Measurements from ENCODE around the gene SORCS2. TPM values are rescaled to one million over a fixed set of nuclear protein-coding genes. Genes with fewer than 3 reads are reported as not detected.

The SORCS2 gene
- total RNA-seq, 1 donor from 2014 or later: 13.4 TPM

DNA sequence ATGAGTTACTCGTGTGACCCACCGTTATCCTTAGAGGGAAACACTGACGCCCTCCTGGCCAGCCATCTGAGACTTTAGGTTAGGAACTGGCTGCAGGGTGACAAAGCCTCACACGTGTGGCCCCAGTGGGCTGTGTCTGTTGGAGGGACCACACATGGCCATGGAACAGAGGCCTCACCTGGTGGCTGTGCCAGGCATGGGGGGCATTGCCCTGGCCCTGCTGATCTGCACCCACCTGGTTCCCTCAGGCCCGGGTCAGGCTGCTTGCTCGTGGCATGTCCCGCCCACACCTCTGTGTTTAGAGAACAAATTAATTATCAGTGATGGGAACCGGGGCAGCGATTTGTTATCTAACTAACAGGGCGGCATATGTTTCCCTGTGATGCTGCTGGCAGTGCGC lies 343.3 kb downstream of the SORCS2 start:
- H3K27me3 Mint-ChIP-seq: no peaks in the 10 kb centered on the region
- no peak overlapping the region for H3K4me3 Mint-ChIP-seq
- H3K9me3 Mint-ChIP-seq: no peaks in the 10 kb centered on the region
- no peak overlapping the region for H3K27ac Mint-ChIP-seq
- H3K36me3 Mint-ChIP-seq: no peaks in the 10 kb centered on the region
- no peak for DNase-seq (ENCODE audit: extremely low spot score, unreplicated experiment)
- TF ChIP-seq, protein P1, sequence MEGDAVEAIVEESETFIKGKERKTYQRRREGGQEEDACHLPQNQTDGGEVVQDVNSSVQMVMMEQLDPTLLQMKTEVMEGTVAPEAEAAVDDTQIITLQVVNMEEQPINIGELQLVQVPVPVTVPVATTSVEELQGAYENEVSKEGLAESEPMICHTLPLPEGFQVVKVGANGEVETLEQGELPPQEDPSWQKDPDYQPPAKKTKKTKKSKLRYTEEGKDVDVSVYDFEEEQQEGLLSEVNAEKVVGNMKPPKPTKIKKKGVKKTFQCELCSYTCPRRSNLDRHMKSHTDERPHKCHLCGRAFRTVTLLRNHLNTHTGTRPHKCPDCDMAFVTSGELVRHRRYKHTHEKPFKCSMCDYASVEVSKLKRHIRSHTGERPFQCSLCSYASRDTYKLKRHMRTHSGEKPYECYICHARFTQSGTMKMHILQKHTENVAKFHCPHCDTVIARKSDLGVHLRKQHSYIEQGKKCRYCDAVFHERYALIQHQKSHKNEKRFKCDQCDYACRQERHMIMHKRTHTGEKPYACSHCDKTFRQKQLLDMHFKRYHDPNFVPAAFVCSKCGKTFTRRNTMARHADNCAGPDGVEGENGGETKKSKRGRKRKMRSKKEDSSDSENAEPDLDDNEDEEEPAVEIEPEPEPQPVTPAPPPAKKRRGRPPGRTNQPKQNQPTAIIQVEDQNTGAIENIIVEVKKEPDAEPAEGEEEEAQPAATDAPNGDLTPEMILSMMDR (conservative IDR thresholded peaks at IDR 0.05): no peak
- peaks cover 15% of the 10 kb centered on the region for H3K4me1 Mint-ChIP-seq (ENCODE audit: unreplicated experiment)

DNA sequence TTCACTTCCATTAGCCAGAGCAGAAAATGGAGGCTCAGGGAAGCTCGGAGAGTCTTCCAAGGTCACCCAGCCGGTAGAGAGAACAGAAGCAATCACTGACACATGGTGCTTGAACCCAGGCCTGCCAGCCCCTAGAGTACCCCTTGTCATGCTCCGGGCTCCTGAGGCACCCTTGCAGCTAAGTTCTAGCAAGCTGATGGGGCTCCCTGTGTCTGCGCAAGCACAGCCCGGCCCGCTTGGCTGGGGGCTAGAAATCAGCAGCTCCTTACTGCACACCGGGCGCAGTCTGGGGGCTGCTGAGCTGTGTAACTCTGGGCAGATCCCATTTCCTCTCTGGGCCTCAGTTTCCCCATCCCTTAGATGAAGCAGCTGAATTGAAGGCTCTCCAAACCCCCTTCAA lies 344.5 kb downstream of the SORCS2 start:
- H3K4me1 Mint-ChIP-seq (ENCODE audit: unreplicated experiment): peaks cover 9% of the 10 kb centered on the region
- H3K27me3 Mint-ChIP-seq: no peaks in the 10 kb centered on the region
- H3K4me3 Mint-ChIP-seq: no peak overlapping the region
- H3K9me3 Mint-ChIP-seq: no peaks in the 10 kb centered on the region
- H3K27ac Mint-ChIP-seq: no peak overlapping the region
- TF ChIP-seq, protein P1 (conservative IDR thresholded peaks at IDR 0.05): no peak
- H3K36me3 Mint-ChIP-seq: no peaks in the 10 kb centered on the region
- DNase-seq (ENCODE audit: extremely low spot score, unreplicated experiment): no peak

DNA sequence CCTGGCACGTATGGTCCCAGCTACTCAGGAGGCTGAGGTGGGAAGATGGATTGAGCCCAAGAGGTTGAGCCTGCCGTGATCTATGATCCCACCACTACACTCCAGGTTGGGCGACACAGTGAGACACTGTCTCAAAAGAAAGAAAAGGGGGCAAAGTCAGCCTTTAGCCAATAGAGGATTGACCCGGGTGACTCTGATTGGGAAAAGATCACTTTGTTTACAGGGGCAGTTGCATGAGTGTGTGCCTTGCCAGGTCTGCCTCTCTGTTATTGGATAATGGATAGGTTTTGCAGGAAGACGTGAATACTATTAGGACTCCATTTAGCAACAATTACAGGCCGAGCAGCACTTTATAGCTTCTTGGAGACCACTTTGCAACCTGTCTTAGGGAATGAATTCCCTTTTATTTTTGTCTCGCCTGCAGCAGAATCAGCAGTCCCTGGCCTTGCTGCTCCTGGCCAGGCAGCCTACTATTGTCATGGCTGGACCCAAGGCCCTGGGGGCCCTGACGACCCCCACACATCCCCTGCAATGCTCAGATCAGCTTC lies 345.6 kb downstream of the SORCS2 start:
- TF ChIP-seq, protein P1 (conservative IDR thresholded peaks at IDR 0.05): no peak
- no peaks in the 10 kb centered on the region for H3K36me3 Mint-ChIP-seq
- H3K27me3 Mint-ChIP-seq: peaks cover 3% of the 10 kb centered on the region
- DNase-seq (ENCODE audit: extremely low spot score, unreplicated experiment): no peak
- H3K9me3 Mint-ChIP-seq: no peaks in the 10 kb centered on the region
- no peaks in the 10 kb centered on the region for H3K4me1 Mint-ChIP-seq (ENCODE audit: unreplicated experiment)
- no peak overlapping the region for H3K27ac Mint-ChIP-seq
- H3K4me3 Mint-ChIP-seq: no peak overlapping the region

DNA sequence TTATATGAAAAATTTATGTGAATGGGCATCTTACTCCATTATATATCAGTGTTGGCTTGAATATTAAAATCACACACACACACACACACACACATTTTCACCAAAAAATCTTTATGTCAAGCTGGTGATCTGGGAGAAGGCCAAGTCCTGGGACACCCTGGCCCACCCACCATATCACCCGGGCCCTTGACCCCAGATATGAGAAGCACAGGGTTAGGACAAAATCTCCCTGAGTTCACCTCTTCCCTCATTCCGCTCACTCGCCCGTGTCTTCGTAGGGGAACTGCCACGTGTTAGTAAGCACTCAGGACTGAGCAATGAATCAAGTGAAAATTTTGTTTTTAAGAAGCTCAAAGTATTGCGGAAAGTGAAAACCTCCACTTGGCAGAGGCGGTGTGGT lies 346.2 kb downstream of the SORCS2 start:
- Mint-ChIP-seq H3K27me3 (peaks cover 3% of the 10 kb centered on the region), H3K4me1 (ENCODE audit: unreplicated experiment) (no peaks in the 10 kb centered on the region), H3K4me3 (no peak overlapping the region), H3K9me3 (no peaks in the 10 kb centered on the region), H3K36me3 (no peaks in the 10 kb centered on the region), H3K27ac (no peak overlapping the region)
- no peak for DNase-seq (ENCODE audit: extremely low spot score, unreplicated experiment)
- TF ChIP-seq, protein P1 (conservative IDR thresholded peaks at IDR 0.05): no peak

DNA sequence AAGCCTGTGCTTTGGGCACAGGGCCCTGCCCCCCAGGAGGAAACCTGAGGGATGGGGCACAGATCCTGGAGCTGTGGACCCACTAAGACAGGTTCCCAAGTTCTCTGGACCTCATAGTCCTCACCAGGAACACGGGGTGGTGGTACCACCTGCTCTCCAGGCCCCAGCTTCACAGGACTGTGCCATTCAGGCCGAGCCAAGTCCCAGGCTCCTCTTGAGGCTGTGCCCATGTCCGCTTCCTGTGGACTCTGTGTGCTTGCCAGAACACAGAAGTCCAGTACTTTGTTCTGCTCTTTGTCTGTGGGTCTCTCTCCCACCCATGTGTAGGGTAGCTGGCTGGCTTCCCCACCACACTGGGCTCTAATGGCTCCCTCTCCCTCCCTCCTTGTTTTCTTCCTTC lies 346.8 kb downstream of the SORCS2 start:
- no peaks in the 10 kb centered on the region for H3K9me3 Mint-ChIP-seq
- H3K4me1 Mint-ChIP-seq (ENCODE audit: unreplicated experiment): no peaks in the 10 kb centered on the region
- no peak overlapping the region for H3K4me3 Mint-ChIP-seq
- DNase-seq (ENCODE audit: extremely low spot score, unreplicated experiment): no peak
- TF ChIP-seq, protein P1 (conservative IDR thresholded peaks at IDR 0.05): no peak
- H3K27me3 Mint-ChIP-seq: peaks cover 3% of the 10 kb centered on the region
- no peaks in the 10 kb centered on the region for H3K36me3 Mint-ChIP-seq
- H3K27ac Mint-ChIP-seq: no peak overlapping the region

DNA sequence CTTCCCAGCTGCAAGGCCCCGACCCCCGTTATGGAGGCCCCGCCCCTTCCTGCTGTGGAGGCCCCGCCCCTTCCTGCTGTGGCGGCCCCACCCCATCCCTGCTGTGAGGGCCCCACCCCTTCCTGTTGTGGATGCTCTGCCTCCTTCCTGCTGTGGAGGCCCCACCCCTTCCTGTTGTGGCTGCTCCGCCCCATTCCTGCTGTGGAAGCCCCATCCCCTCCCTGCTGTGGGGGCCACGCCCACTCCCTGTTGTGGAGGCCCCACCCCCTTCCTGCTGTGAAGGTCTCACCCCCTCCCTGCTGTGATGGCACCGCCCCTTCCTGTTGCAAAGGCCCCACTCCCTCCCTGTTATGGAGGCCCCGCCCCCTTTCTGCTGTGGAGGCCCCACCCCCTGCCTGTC lies 347.3 kb downstream of the SORCS2 start:
- TF ChIP-seq, protein P1 (conservative IDR thresholded peaks at IDR 0.05): no peak
- no peaks in the 10 kb centered on the region for H3K9me3 Mint-ChIP-seq
- no peak for DNase-seq (ENCODE audit: extremely low spot score, unreplicated experiment)
- H3K27me3 Mint-ChIP-seq: peaks cover 3% of the 10 kb centered on the region
- no peaks in the 10 kb centered on the region for H3K36me3 Mint-ChIP-seq
- no peaks in the 10 kb centered on the region for H3K4me1 Mint-ChIP-seq (ENCODE audit: unreplicated experiment)
- H3K27ac Mint-ChIP-seq: no peak overlapping the region
- no peak overlapping the region for H3K4me3 Mint-ChIP-seq
